Erythroblast (primary cell): ENCODE measurements around the gene DNAJB13.
A peak's percentile ranks its signal among the peaks of the same experiment; 100 is the strongest.

ENCODE experiments used
- DNase-seq, 2 experiments: peaks; one replicate each; lab custom pipeline; 2025; lab: John Stamatoyannopoulos, UW
- GATA1 ChIP-seq: IDR thresholded peaks from 2 replicates; pipeline ENCODE4 v1.6.1; 2011; ENCODE audit warnings: low read depth, mild to moderate bottlenecking, control low read depth, low read length, moderate library complexity
- POLR2A ChIP-seq: IDR thresholded peaks from 2 replicates; pipeline ENCODE4 v1.6.1; 2011; ENCODE audit warnings: mild to moderate bottlenecking, low read length

The DNAJB13 gene

DNA sequence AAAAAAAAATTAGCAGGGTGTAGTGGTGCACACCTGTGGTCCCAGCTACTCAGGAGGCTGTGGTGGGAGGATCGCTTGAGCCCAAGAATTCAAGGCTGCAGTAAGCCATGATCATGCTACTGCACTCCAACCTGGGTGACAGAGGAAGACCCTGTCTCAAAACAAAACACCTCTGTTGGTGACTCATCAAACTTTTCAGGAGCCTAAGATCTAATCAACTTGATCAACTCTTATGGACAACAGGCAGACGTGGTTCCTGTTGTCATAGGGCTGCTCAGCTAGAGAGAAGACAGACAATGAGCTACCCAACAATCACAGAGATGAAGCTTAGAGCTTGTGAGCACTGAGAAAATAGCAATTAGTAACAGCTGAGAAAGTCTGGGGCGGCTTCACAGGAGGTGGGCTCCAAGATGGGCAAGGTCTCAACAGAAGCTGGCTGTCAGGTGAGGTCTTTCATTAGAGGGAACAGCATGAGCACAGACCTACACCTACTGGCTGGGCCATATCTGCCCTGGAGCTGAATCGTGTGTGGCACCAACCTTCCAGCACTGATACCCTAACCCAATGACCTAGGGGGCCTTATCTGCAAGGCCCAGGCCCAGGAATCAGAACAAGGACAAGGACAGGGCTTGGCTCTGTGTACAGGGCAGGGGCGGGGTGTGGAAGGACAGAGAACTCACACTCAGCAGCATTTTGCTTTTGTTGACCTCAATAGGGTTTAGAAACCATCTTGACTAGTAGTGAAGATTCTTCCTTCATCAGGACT lies 65.3 kb downstream of the DNAJB13 start:
- peak; percentile 86 for TF ChIP-seq GATA1
- peak; percentile 27 for TF ChIP-seq POLR2A

DNA sequence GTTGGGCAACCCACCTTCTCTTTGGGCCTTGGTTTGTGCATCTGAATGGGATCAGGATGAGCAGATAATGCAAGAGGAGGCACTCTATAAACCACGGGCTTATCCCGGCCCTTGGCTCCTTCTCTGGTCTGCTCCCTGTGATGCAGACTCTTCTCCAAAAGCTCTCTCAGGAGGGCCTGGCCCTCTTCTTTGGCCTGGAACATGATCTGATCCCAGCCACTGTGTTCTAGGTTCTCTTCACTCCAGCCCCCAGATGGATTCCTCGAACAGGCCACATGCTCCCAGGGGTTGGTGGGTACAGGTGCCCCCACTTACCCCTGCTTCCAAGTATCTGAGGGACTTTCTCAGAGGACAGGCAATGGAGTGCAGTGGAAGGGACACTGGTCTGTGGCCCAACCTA lies 66.8 kb downstream of the DNAJB13 start:
- no peak for DNase-seq
- no peak for TF ChIP-seq GATA1
- no peak for TF ChIP-seq POLR2A

More for the DNA sequence above, 65.3 kb downstream of the DNAJB13 start:
- peak; percentile 91 to 96 for DNase-seq

DNA sequence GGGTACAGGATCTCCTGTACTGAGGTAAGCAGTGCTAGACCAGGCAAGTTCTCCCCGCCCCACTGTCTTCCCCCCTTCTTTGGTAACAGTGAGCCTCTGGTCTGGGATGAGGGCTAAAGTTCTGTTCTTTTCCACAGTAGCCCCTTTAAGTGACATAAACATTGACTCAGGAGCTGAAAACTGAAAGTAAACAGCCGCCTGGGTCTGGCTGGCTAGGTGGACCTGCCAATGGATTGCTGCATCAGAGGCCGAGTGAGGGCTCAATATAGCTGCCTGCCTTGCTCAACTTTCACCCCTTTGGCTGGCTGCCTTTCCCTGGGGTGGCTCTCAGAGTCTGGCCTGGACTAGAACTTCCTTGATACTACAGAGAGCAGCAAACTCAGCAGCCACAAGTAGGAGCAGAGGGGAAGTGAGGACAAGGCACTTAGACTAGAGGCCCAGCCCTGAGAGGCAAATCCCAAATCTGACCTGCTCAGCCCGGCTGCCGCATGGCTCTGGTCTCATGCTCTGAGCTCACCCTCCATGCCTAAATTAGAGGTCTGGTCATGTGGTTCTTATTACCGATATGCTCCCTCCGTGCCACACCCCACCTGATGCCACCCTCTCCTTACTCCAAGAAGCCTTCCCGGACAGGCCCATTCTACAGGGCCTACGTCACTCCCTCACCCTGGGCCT lies 67.6 kb downstream of the DNAJB13 start:
- TF ChIP-seq GATA1 (no peak), POLR2A (no peak)

DNA sequence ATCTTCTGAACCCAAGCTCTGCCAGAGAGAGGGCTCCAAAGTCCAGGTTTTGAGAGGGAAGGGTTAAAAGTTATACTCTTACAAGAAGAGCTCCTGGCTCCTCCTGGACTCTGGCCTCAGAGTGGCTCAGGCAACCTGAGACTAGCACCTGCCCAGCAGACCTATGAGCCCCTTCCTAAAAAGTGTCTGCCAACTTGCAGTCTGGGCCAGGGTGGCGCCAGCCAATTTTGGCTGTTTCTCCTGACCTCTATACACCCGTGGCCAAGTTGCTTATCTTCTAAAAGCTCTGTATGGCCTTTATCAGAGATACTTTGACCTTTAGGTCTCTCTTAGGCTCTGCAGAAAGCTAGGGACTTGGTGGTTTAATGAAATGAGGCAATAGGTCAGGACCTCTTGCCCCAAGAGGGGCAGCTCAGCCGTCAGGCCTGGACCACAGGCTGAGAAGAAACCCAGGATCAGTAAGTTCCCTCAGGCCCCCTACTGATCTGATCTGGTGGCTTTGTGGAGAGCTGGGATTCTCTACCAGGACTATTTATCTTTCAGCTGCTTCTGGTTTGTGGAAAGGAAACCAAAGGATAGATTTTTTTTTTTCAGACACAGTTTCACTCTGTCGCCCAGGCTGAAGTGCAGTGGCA lies 68.4 kb downstream of the DNAJB13 start:
- peak; percentile 50 to 51 for DNase-seq

More for the DNA sequence above, 67.6 kb downstream of the DNAJB13 start:
- DNase-seq: peak; percentile 75 to 89

DNA sequence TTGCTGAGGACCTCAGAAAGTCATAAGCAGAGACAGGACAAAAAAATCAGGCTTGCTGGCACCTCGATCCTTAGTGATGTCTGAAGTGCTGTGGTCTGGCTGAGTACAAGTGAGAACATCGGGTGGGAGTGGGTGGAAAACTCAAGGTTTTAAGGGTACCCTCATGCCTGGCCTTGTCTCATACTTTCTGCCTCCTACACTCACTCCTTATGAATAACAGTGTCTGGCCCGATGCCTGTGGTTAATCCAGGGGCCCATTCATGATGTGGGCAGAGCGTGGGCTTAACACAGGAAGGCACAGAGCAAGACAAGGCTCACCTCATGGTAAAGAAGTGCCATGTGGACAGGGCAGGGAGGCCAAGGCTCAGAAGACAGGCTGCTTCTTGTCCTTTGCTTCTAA lies 69.0 kb downstream of the DNAJB13 start:
- TF ChIP-seq POLR2A (no peak), GATA1 (no peak)
- DNase-seq: no peak

More for the DNA sequence above, 68.4 kb downstream of the DNAJB13 start:
- TF ChIP-seq GATA1: no peak
